ENCODE data around the gene NBPF3. TPM values are rescaled to one million over a fixed set of nuclear protein-coding genes. Genes with fewer than 3 reads are reported as not detected.

Gene NBPF3
- total RNA-seq, 6 experiments from 2014 or later, result 1.2 to 5.3 (median 2.3) TPM

DNA sequence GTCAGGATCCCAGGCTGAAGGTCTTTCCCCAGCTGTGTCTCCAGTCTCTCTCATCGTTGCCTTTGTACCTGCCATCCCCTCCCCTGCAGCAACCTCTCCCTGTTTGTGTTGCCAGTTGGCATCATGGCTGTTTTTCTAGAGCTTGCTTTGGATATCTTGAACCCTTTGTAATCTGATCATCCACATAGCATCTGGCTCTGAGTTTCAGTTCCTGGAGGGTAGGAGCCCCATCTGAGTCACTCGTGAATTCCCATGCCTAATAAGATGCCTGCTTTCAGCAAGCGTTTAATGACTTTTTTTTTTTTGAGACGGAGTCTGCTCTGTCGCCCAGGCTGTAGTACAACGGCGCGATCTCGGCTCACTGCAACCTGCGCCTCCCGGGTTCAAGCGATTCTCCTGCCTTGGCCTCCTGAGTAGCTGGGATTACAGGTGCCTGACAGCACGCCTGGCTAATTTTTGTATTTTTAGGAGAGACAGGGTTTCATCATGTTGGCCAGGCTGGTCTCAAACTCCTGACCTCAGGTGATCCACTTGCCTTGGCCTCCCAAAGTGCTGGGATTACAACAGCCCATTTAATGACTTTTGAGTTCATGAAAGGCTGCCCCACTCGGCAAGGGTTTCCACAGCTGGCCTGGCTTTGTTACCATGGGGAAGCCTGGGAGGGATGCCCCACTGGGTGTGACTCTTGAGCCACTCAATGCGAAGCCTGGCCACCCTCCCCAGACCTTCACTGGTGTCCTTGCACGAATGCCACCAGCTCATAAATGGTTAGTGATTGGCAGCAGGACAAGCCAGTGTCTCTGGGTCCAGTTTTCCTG lies 81.2 kb downstream of the NBPF3 start:
- intact Hi-C loops (cut with DNase I), result no loop called here
- no peak overlapping the region for H3K27ac ChIP-seq
- DNase-seq, result no peak
- no peak for ATAC-seq
- H3K4me1 ChIP-seq, result no peaks in the 10 kb centered on the region
- no peaks in the 10 kb centered on the region for H3K36me3 ChIP-seq
- no peaks in the 10 kb centered on the region for H3K27me3 ChIP-seq
- TF ChIP-seq, protein P1, sequence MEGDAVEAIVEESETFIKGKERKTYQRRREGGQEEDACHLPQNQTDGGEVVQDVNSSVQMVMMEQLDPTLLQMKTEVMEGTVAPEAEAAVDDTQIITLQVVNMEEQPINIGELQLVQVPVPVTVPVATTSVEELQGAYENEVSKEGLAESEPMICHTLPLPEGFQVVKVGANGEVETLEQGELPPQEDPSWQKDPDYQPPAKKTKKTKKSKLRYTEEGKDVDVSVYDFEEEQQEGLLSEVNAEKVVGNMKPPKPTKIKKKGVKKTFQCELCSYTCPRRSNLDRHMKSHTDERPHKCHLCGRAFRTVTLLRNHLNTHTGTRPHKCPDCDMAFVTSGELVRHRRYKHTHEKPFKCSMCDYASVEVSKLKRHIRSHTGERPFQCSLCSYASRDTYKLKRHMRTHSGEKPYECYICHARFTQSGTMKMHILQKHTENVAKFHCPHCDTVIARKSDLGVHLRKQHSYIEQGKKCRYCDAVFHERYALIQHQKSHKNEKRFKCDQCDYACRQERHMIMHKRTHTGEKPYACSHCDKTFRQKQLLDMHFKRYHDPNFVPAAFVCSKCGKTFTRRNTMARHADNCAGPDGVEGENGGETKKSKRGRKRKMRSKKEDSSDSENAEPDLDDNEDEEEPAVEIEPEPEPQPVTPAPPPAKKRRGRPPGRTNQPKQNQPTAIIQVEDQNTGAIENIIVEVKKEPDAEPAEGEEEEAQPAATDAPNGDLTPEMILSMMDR (IDR thresholded peaks at IDR 0.05), result no peak
- no peak for TF ChIP-seq POLR2A (IDR thresholded peaks at IDR 0.05)
- no peak overlapping the region for H3K4me3 ChIP-seq
- no peaks in the 10 kb centered on the region for H3K9me3 ChIP-seq
- 90% methylated on average over 12 of the region's 16 CpGs for WGBS (ENCODE audit: insufficient coverage, low coverage, low lambda C conversion rate, missing lambda C conversion rate)

DNA sequence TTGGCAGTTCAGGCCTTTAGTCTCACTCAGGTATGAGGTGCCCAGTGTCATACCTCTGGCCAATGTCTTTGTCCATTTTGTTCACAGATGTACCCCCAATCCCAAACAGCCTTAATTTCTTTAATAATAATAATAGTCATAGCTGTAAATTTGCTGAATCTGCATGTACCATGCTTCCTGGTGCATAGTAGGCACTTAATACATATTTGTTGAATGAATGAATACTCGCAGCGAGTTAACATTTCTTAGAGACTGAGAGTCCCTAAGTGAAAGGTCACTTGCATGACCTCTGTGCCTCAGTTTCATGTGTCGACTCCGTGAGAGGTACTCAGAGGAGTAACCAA lies 81.8 kb downstream of the NBPF3 start:
- H3K36me3 ChIP-seq, result no peaks in the 10 kb centered on the region
- H3K4me1 ChIP-seq, result no peaks in the 10 kb centered on the region
- H3K27ac ChIP-seq, result no peak overlapping the region
- no peak overlapping the region for H3K4me3 ChIP-seq
- ATAC-seq (no peak), DNase-seq (no peak)
- H3K27me3 ChIP-seq, result no peaks in the 10 kb centered on the region
- H3K9me3 ChIP-seq, result no peaks in the 10 kb centered on the region
- TF ChIP-seq, protein P1 (IDR thresholded peaks at IDR 0.05), result no peak
- TF ChIP-seq POLR2A (IDR thresholded peaks at IDR 0.05), result no peak
- intact Hi-C loops (cut with DNase I), result no loop called here
- 94% methylated on average over 4 of the region's 4 CpGs for WGBS (ENCODE audit: insufficient coverage, low coverage, low lambda C conversion rate, missing lambda C conversion rate)

GRCh38 chr1:21522525-21523038 lies 82.6 kb downstream of the NBPF3 start:
- intact Hi-C loops (cut with DNase I), result no loop called here
- TF ChIP-seq, protein P1 (IDR thresholded peaks at IDR 0.05), result no peak
- TF ChIP-seq POLR2A (IDR thresholded peaks at IDR 0.05), result no peak
- 60% methylated on average over 7 of the region's 11 CpGs for WGBS (ENCODE audit: insufficient coverage, low coverage, low lambda C conversion rate, missing lambda C conversion rate)
- Histone ChIP-seq H3K27me3 (no peaks in the 10 kb centered on the region), H3K4me1 (no peaks in the 10 kb centered on the region), H3K36me3 (no peaks in the 10 kb centered on the region), H3K4me3 (no peak overlapping the region), H3K9me3 (no peaks in the 10 kb centered on the region), H3K27ac (no peak overlapping the region)
- no peak for ATAC-seq
- DNase-seq, result no peak

DNA sequence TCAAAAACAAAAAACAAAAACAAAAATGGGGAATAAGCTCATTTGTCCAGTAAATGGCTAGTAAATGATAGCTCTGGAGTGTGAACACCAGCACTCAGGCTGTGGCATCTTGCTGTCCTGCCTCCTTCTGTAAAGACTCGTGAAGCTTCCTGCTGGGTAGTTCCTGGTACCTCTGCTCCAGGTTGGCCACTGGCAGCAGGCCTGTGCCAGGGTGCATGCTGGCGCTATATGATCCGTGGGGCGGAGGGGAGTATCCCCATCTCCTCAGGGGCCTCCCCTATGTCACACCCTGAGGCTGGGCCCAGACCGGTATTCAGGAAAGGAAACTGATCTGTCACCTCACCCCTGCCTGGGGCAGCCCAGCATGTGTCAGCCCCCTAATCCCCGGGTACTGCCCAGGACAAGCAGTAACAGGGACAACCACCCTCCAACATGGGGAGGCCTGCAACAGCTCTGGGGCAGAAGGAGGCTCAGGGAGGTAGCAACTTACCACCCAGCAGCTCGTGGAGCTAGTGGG lies 83.4 kb downstream of the NBPF3 start:
- ATAC-seq (peak in 1 of 4 donors; percentile 33), DNase-seq (no peak)
- H3K9me3 ChIP-seq, result no peaks in the 10 kb centered on the region
- intact Hi-C loops (cut with DNase I), result no loop called here
- no CpG with 5 or more reads among the region's 7 CpGs for WGBS (ENCODE audit: insufficient coverage, low coverage, low lambda C conversion rate, missing lambda C conversion rate)
- no peaks in the 10 kb centered on the region for H3K4me1 ChIP-seq
- H3K4me3 ChIP-seq, result no peak overlapping the region
- H3K27me3 ChIP-seq, result no peaks in the 10 kb centered on the region
- no peak for TF ChIP-seq POLR2A (IDR thresholded peaks at IDR 0.05)
- TF ChIP-seq, protein P1 (IDR thresholded peaks at IDR 0.05), result no peak
- no peak overlapping the region for H3K27ac ChIP-seq
- no peaks in the 10 kb centered on the region for H3K36me3 ChIP-seq
